G401 (cell line): ENCODE results near the gene COL8A2. TPM values are rescaled to one million over a fixed set of nuclear protein-coding genes. Genes with fewer than 3 reads are reported as not detected.

ENCODE experiments used
- DNase-seq: peaks from one replicate; pipeline ENCODE4 v3.0.0-alpha.2; 2015; ENCODE audit warnings: low spot score
- in situ Hi-C: cut with HindIII; loops from 2 replicates; pipeline ENCODE4 v1.10.0; 2016; ENCODE audit warnings: low sequenced_read_pairs, mixed read lengths
- total RNA-seq: library from RNA; depleted of rRNA; stranded (reverse); fragments of >200 nt; shearing (Covaris generic); gene quantifications from 2 replicates; pipeline ENCODE4 v1.2.3, GENCODE V29; 2014

COL8A2 gene
- total RNA-seq, 1 experiment from 2014 or later = 0.47 TPM

- in situ Hi-C loops = no loop called here
- no peak for DNase-seq
These were observed 19.4 kb upstream of the COL8A2 start for GRCh38 chr1:36144413-36144812.

GRCh38 chr1:36143424-36143823 lies 18.4 kb upstream of the COL8A2 start:
- in situ Hi-C loops = no loop called here
- no peak for DNase-seq

GRCh38 chr1:36142121-36142520 lies 17.1 kb upstream of the COL8A2 start:
- in situ Hi-C loops = no loop called here
- DNase-seq = no peak

- in situ Hi-C loops = no loop called here
- DNase-seq = peak; percentile 54
These were observed 14.5 kb upstream of the COL8A2 start for GRCh38 chr1:36139521-36139920.

GRCh38 chr1:36137776-36138175 lies 12.8 kb upstream of the COL8A2 start:
- peak; percentile 86 for DNase-seq
- in situ Hi-C loops = no loop called here

- DNase-seq = no peak
- in situ Hi-C loops = no loop called here
These were observed 12.2 kb upstream of the COL8A2 start for GRCh38 chr1:36137226-36137625.

- DNase-seq = peak; percentile 79
- in situ Hi-C loops = no loop called here
These were observed 11.5 kb upstream of the COL8A2 start for GRCh38 chr1:36136535-36136934.

GRCh38 chr1:36135796-36136195 lies 10.8 kb upstream of the COL8A2 start:
- in situ Hi-C loops = no loop called here
- no peak for DNase-seq

- in situ Hi-C loops = no loop called here
- DNase-seq = no peak
These were observed 10.3 kb upstream of the COL8A2 start for GRCh38 chr1:36135330-36135667.

- in situ Hi-C loops = no loop called here
- peak; percentile 47 for DNase-seq
These were observed 9.7 kb upstream of the COL8A2 start for GRCh38 chr1:36134505-36135329.

- DNase-seq = no peak
- in situ Hi-C loops = no loop called here
These were observed 9.0 kb upstream of the COL8A2 start for GRCh38 chr1:36134031-36134430.

- in situ Hi-C loops = no loop called here
- DNase-seq = no peak
These were observed 8.5 kb upstream of the COL8A2 start for GRCh38 chr1:36133484-36133883.

- DNase-seq = no peak
- in situ Hi-C loops = no loop called here
These were observed 7.0 kb upstream of the COL8A2 start for GRCh38 chr1:36132029-36132428.

GRCh38 chr1:36128905-36129206 lies 3.8 kb upstream of the COL8A2 start:
- in situ Hi-C loops = no loop called here
- DNase-seq = no peak

GRCh38 chr1:36128126-36128904 lies 3.3 kb upstream of the COL8A2 start:
- no peak for DNase-seq
- in situ Hi-C loops = no loop called here

GRCh38 chr1:36126797-36127500 lies 1.9 kb upstream of the COL8A2 start:
- DNase-seq = no peak
- in situ Hi-C loops = no loop called here

GRCh38 chr1:36126005-36126716 lies 1.1 kb upstream of the COL8A2 start:
- in situ Hi-C loops = no loop called here
- no peak for DNase-seq

- no peak for DNase-seq
- in situ Hi-C loops = no loop called here
These were observed 456 bp downstream of the COL8A2 start for GRCh38 chr1:36124404-36125128.

- in situ Hi-C loops = no loop called here
- no peak for DNase-seq
These were observed 1.7 kb downstream of the COL8A2 start for GRCh38 chr1:36123356-36123755.
